AG04450 (cell line): Measurements from ENCODE around the gene C11orf65. TPM values are rescaled to one million over a fixed set of nuclear protein-coding genes. Genes with fewer than 3 reads are reported as not detected.
"Not testable (repeated sequence)": the region's sequence is repeated elsewhere in the genome, so short reads cannot be mapped to it uniquely, and the experiment has no call there.

Source experiments
- CTCF ChIA-PET: fragments of 300-600, 350-600 bp; formaldehyde crosslinking; extraction: SDS; loops from one replicate; lab custom pipeline; 2022; ENCODE audit warnings: antibody characterized with exemption, inconsistent platforms; lab: Charles Lee
- POLR2A ChIA-PET: fragments of 350-600 bp; formaldehyde crosslinking; extraction: SDS; loops from one replicate; lab custom pipeline; 2021; ENCODE audit warnings: antibody characterized with exemption, inconsistent platforms; lab: Yijun Ruan, JAX
- DNase-seq: peaks from one replicate; pipeline ENCODE4 v3.0.0-alpha.2; 2011; ENCODE audit warnings: low read depth, low spot score
- H3K27ac ChIP-seq: one replicate; pipeline ENCODE4 v1.5.1; 2012; ENCODE audit warnings: low read depth, low read length, control low read depth
- H3K27me3 ChIP-seq: one replicate; pipeline ENCODE4 v1.6.0; 2012; ENCODE audit warnings: low read length; ENCODE audit not compliant: control insufficient read depth, insufficient read depth
- H3K4me3 ChIP-seq: 2 replicates; pipeline ENCODE4 v1.5.1; 2011; ENCODE audit warnings: mild to moderate bottlenecking, low read depth, low read length, control low read depth
- H3K9me3 ChIP-seq: 2 replicates; pipeline ENCODE4 v1.5.1; 2012; ENCODE audit warnings: low read length; ENCODE audit not compliant: control insufficient read depth, insufficient read depth
- CTCF ChIP-seq: IDR thresholded peaks from 2 replicates; pipeline ENCODE4 v1.5.1; 2011; ENCODE audit warnings: low read depth, low read length, control low read depth, inconsistent platforms
- polyA plus RNA-seq: library from polyadenylated mRNA; depleted of rRNA; stranded (reverse); fragments of >200 nt; gene quantifications from 2 replicates; pipeline ENCODE4 v1.2.3, GENCODE V29; 2011

C11orf65 gene
- polyA plus RNA-seq, 1 experiment: 0.63 TPM

GRCh38 chr11:108474664-108475463, 7.5 kb upstream of the C11orf65 start:
- POLR2A ChIA-PET: no interaction called here
- H3K27me3 ChIP-seq: no peaks in the 10 kb centered on the region
- H3K4me3 ChIP-seq: no peak overlapping the region
- no peaks in the 10 kb centered on the region for H3K9me3 ChIP-seq
- no peak for DNase-seq
- CTCF ChIA-PET: interaction anchor here (1.2 kb wide), 1 partner anchor 174 kb away, joined by 3 read pairs; no protein-coding TSS in a partner anchor
- TF ChIP-seq CTCF: no peak
- no peak overlapping the region for H3K27ac ChIP-seq

GRCh38 chr11:108472681-108473080, 5.4 kb upstream of the C11orf65 start:
- no peak for DNase-seq
- CTCF ChIA-PET: no interaction called here
- no peak for TF ChIP-seq CTCF
- Histone ChIP-seq H3K9me3 (no peaks in the 10 kb centered on the region), H3K27ac (no peak overlapping the region), H3K27me3 (no peaks in the 10 kb centered on the region), H3K4me3 (no peak overlapping the region)
- POLR2A ChIA-PET: no interaction called here

- TF ChIP-seq CTCF: no peak
- CTCF ChIA-PET: no interaction called here
- DNase-seq: no peak
- no peaks in the 10 kb centered on the region for H3K9me3 ChIP-seq
- H3K27me3 ChIP-seq: no peaks in the 10 kb centered on the region
- H3K4me3 ChIP-seq: no peak overlapping the region
- H3K27ac ChIP-seq: no peak overlapping the region
- POLR2A ChIA-PET: interaction anchor here (1.6 kb wide), 1 partner anchor 197 kb away, joined by 3 read pairs; the partner anchor contains the start of gene DDX10
Measured at GRCh38 chr11:108468478-108468864, 1.1 kb upstream of the C11orf65 start.

GRCh38 chr11:108466405-108466804, 924 bp downstream of the C11orf65 start:
- ChIA-PET CTCF (no interaction called here), POLR2A (interaction anchor here (1.0 kb wide), 1 partner anchor 32 kb away, joined by 3 read pairs; the partner anchor contains the start of gene POGLUT3)
- no peak for DNase-seq
- Histone ChIP-seq H3K9me3 (no peaks in the 10 kb centered on the region), H3K4me3 (peak overlapping the region; percentile 85), H3K27me3 (no peaks in the 10 kb centered on the region), H3K27ac (no peak overlapping the region)
- TF ChIP-seq CTCF: no peak

GRCh38 chr11:108453207-108453835, 14.0 kb downstream of the C11orf65 start:
- POLR2A ChIA-PET: no interaction called here
- CTCF ChIA-PET: no interaction called here
- no peak for TF ChIP-seq CTCF

GRCh38 chr11:108441445-108441844, 25.9 kb downstream of the C11orf65 start:
- H3K9me3 ChIP-seq, CTCF ChIA-PET, DNase-seq, POLR2A ChIA-PET, H3K27ac ChIP-seq, H3K27me3 ChIP-seq, H3K4me3 ChIP-seq: not testable (repeated sequence)

More at GRCh38 chr11:108453207-108453835, 14.0 kb downstream of the C11orf65 start:
- H3K9me3 ChIP-seq: no peaks in the 10 kb centered on the region
- H3K4me3 ChIP-seq: no peak overlapping the region
- no peak for DNase-seq
- H3K27me3 ChIP-seq: no peaks in the 10 kb centered on the region
- H3K27ac ChIP-seq: no peak overlapping the region
